ENCODE results near the gene MS4A6E.

The MS4A6E gene

GRCh38 chr11:60288531-60288930, 38.5 kb upstream of the MS4A6E start:
- no peak overlapping the region for H3K4me3 ChIP-seq (ENCODE audit: low read depth, low read length)
- ChIA-PET POLR2A (no interaction called here), CTCF (interaction anchor here (0.5 to 1.1 kb wide), 2 partner anchors 75 to 470 kb away, joined by 3 read pairs; no protein-coding TSS in a partner anchor)
- H3K36me3 ChIP-seq (ENCODE audit: control insufficient read depth in 2 of 2, insufficient read depth in 1 of 2, low read length in 2 of 2) = no peaks in the 10 kb centered on the region
- no peaks in the 10 kb centered on the region for H3K4me1 ChIP-seq (ENCODE audit: control insufficient read depth, insufficient read depth, low read length)
- no peak overlapping the region for H3K27ac ChIP-seq (ENCODE audit: extremely low read depth, low read depth, low read length)
- no peak for TF ChIP-seq ZBTB6 (tag by site-specific recombination; IDR thresholded peaks at IDR 0.05)
- no peak for TF ChIP-seq ZNF76 (tag by site-specific recombination; IDR thresholded peaks at IDR 0.05; ENCODE audit: borderline replicate concordance, low read depth)
- TF ChIP-seq ZNF692 (tag by site-specific recombination; IDR thresholded peaks at IDR 0.05) = no peak
- H3K9me3 ChIP-seq (ENCODE audit: control insufficient read depth, insufficient read depth, low read depth, low read length) = no peaks in the 10 kb centered on the region

- H3K9me3 ChIP-seq (ENCODE audit: control insufficient read depth, insufficient read depth, low read depth, low read length) = no peaks in the 10 kb centered on the region
- no peak overlapping the region for H3K4me3 ChIP-seq (ENCODE audit: low read depth, low read length)
- no peak overlapping the region for H3K27ac ChIP-seq (ENCODE audit: extremely low read depth, low read depth, low read length)
- TF ChIP-seq AEBP2 (tag by site-specific recombination; IDR thresholded peaks at IDR 0.05; ENCODE audit: borderline replicate concordance) (no peak), ZNF23 (tag by site-specific recombination; IDR thresholded peaks at IDR 0.05; ENCODE audit: borderline replicate concordance) (no peak), ZNF155 (tag by site-specific recombination; IDR thresholded peaks at IDR 0.05) (no peak), ZNF629 (tag by site-specific recombination; IDR thresholded peaks at IDR 0.05) (no peak), OSR2 (tag by site-specific recombination; IDR thresholded peaks at IDR 0.05) (no peak), ZNF2 (tag by site-specific recombination; IDR thresholded peaks at IDR 0.05) (no peak), ZNF473 (tag by site-specific recombination; IDR thresholded peaks at IDR 0.05) (no peak), ZNF132 (tag by site-specific recombination; IDR thresholded peaks at IDR 0.05; ENCODE audit: borderline replicate concordance) (no peak), INSM2 (tag by site-specific recombination; IDR thresholded peaks at IDR 0.05) (no peak), ZNF24 (tag by site-specific recombination; IDR thresholded peaks at IDR 0.05) (no peak), ZNF341 (tag by site-specific recombination; IDR thresholded peaks at IDR 0.05; ENCODE audit: low read depth) (no peak), ZNF148 (tag by site-specific recombination; IDR thresholded peaks at IDR 0.05; ENCODE audit: borderline replicate concordance) (no peak), ZNF626 (tag by site-specific recombination; IDR thresholded peaks at IDR 0.05) (no peak)
- no peaks in the 10 kb centered on the region for H3K36me3 ChIP-seq (ENCODE audit: control insufficient read depth in 2 of 2, insufficient read depth in 1 of 2, low read length in 2 of 2)
- H3K4me1 ChIP-seq (ENCODE audit: control insufficient read depth, insufficient read depth, low read length) = no peaks in the 10 kb centered on the region
- POLR2A ChIA-PET = no interaction called here
- CTCF ChIA-PET = interaction anchor here (0.7 kb wide), 1 partner anchor 27 kb away, joined by 3 read pairs; no protein-coding TSS in a partner anchor
These were observed 34.9 kb upstream of the MS4A6E start for GRCh38 chr11:60292145-60292544.

Measured in HEK293 (cell line).